ENCODE results near the gene SIDT2.

- TF ChIP-seq, protein P1, sequence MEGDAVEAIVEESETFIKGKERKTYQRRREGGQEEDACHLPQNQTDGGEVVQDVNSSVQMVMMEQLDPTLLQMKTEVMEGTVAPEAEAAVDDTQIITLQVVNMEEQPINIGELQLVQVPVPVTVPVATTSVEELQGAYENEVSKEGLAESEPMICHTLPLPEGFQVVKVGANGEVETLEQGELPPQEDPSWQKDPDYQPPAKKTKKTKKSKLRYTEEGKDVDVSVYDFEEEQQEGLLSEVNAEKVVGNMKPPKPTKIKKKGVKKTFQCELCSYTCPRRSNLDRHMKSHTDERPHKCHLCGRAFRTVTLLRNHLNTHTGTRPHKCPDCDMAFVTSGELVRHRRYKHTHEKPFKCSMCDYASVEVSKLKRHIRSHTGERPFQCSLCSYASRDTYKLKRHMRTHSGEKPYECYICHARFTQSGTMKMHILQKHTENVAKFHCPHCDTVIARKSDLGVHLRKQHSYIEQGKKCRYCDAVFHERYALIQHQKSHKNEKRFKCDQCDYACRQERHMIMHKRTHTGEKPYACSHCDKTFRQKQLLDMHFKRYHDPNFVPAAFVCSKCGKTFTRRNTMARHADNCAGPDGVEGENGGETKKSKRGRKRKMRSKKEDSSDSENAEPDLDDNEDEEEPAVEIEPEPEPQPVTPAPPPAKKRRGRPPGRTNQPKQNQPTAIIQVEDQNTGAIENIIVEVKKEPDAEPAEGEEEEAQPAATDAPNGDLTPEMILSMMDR (conservative IDR thresholded peaks at IDR 0.05; ENCODE audit: low read depth, low read length) = no peak
- TF ChIP-seq CEBPB (IDR thresholded peaks at IDR 0.05; ENCODE audit: low read depth, low read length) = no peak
- TF ChIP-seq BHLHE40 (IDR thresholded peaks at IDR 0.05; ENCODE audit: low read depth, low read length) = no peak
- no peak for TF ChIP-seq USF2 (IDR thresholded peaks at IDR 0.05; ENCODE audit: low read depth, low read length)
- TF ChIP-seq POLR2A (IDR thresholded peaks at IDR 0.05; ENCODE audit: low read depth, low read length) = no peak
- no peak for TF ChIP-seq SMC3 (IDR thresholded peaks at IDR 0.05; ENCODE audit: low read depth, low read length)
- no peak for TF ChIP-seq CHD1 (IDR thresholded peaks at IDR 0.05; ENCODE audit: low read depth, low read length)
- TF ChIP-seq MAZ (IDR thresholded peaks at IDR 0.05; ENCODE audit: borderline replicate concordance, low read depth, low read length) = no peak
- no peak for TF ChIP-seq RFX5 (IDR thresholded peaks at IDR 0.05; ENCODE audit: low read depth, low read length)
- TF ChIP-seq NFE2L2 (IDR thresholded peaks at IDR 0.05; ENCODE audit: low read depth, low read length) = no peak
- TF ChIP-seq RCOR1 (IDR thresholded peaks at IDR 0.05; ENCODE audit: insufficient replicate concordance, low read length) = no peak
- no peak for TF ChIP-seq MXI1 (IDR thresholded peaks at IDR 0.05; ENCODE audit: borderline replicate concordance, low read depth, low read length)
- TF ChIP-seq FOS (IDR thresholded peaks at IDR 0.05; ENCODE audit: low read depth, low read length) = no peak
Measured at GRCh38 chr11:117229931-117230285, 51.4 kb downstream of the SIDT2 start.
